ENCODE results near the gene RNF152.
A peak's percentile ranks its signal among the peaks of the same experiment; 100 is the strongest.

The RNF152 gene

GRCh38 chr18:61765097-61765496 is 127.7 kb downstream of the RNF152 start:
- DNase-seq (ENCODE audit: extremely low read depth, low read depth): peak; percentile 8
- TF ChIP-seq, protein P1, sequence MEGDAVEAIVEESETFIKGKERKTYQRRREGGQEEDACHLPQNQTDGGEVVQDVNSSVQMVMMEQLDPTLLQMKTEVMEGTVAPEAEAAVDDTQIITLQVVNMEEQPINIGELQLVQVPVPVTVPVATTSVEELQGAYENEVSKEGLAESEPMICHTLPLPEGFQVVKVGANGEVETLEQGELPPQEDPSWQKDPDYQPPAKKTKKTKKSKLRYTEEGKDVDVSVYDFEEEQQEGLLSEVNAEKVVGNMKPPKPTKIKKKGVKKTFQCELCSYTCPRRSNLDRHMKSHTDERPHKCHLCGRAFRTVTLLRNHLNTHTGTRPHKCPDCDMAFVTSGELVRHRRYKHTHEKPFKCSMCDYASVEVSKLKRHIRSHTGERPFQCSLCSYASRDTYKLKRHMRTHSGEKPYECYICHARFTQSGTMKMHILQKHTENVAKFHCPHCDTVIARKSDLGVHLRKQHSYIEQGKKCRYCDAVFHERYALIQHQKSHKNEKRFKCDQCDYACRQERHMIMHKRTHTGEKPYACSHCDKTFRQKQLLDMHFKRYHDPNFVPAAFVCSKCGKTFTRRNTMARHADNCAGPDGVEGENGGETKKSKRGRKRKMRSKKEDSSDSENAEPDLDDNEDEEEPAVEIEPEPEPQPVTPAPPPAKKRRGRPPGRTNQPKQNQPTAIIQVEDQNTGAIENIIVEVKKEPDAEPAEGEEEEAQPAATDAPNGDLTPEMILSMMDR (IDR thresholded peaks at IDR 0.05; ENCODE audit: low read depth, low read length): no peak

GRCh38 chr18:61764381-61764780 is 128.4 kb downstream of the RNF152 start:
- DNase-seq (ENCODE audit: extremely low read depth, low read depth): no peak
- TF ChIP-seq, protein P1 (IDR thresholded peaks at IDR 0.05; ENCODE audit: low read depth, low read length): no peak

DNA sequence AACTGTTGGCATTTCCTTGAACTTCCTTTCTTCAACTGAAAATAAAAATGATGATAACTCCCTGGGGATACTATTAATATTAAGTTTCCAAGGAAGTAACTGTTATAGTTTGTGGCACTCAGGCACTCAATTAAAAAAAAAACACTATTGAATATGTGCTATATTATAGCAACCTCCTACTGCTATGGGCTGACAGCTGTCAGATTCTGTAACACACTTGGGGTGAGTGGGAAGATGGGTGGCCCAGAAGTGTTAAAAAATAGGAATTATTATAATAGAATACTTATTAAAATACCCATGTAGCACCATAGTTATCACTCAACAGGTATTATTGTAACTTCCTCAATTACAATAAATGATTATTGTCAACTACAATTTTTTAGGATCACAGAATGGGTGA is 130.9 kb downstream of the RNF152 start:
- TF ChIP-seq, protein P1 (IDR thresholded peaks at IDR 0.05; ENCODE audit: low read depth, low read length): no peak
- no peak for DNase-seq (ENCODE audit: extremely low read depth, low read depth)
